Heart left ventricle (tissue), 13 donors: ENCODE data around the gene ABCD1.

Experiments used
- POLR2A ChIP-seq, 2 donors: fragments of 450-650 bp; IDR thresholded peaks; one replicate each; pipeline ENCODE4 v1.6.1; 2017; ENCODE audit warnings: antibody characterized with exemption in 2 of 2, mild to moderate bottlenecking in 2 of 2, moderate library complexity in 2 of 2
- TF ChIP-seq, protein P1 (sequence below), 12 donors: fragments of 200-600 bp; sonication (generic) in 4 of 12; IDR thresholded peaks; one replicate each; pipeline versions ENCODE4 v1.5.0 to v1.8.0; 2018 to 2022; ENCODE audit warnings: antibody characterized with exemption in 12 of 12, mild to moderate bottlenecking in 5 of 12
- donor health status: ischemic (EF 13 %, LVEDD 7.1; RV severe dilation, severe dysfunction).
- donor health status: DM: no; HTN: yes; CAD: no.
- donor health status: DM: no; HTN: no; CAD: no.
- donor health status: ischemic (EF 25% LVEDD 6.9; RV normal size, moderate dysfunction).
- donor health status: ischemic (EF 25% LVEDD 5.7; RV mildly dilated, moderate dysfunction).
- donor health status: ischemic (EF 35%, LVEDD 5.7; RV mildly dilated, moderate dysfunction).
- donor health status: nonischemic (EF 11% LVEDD 7.7; RV severe dilation, severe dysfunction).
- donor health status: DM: yes; HTN: yes; CAD: no.
- donor health status: PGD.
- donor health status: ischemic (EF 29% LVEDD 5.4; RV normal size, mild dysfunction).
- donor health status: nonischemic (EF 23%, LVEDD 6.1; RV moderate dilation, normal function).

DNA sequence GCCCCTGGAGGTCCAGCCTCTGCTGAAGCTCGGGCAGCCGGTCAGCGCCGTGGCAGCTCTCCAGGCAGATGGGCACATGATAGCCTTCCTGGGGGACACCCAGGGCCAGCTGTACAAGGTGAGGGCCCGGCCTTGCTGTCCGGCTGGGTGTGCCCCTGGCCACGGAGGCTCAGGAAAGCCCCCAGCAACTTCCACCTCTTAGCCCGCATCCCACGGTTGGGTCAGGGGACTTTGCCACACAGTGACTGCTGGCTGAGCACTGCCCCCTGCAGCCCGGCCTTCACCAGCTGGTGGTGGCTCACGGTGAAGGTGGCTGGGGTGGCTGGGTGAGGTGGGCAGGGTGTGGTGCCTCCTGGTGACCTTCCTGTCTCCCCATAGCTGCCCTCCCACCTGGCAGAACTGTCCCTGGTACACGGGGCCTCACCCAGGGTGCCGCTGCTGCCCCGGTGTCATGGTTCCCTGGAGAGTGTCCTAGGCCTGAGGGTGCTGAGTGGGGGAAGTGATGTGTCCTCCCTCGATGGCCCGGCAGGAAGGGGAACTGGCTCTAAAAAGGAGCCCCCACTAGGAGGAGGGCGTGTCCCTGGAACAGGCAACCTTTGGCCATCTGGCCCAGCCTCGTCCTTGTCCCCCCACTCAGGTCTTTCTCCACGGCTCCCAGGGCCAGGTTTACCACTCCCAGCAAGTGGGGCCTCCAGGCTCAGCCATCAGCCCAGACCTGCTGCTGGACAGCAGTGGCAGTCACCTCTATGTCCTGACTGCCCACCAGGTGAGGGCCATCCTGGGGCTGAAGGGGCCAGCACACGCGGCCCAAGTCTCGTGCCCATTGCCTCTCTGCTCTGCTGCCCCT, 43.9 kb downstream of the ABCD1 start:
- TF ChIP-seq, protein P1, sequence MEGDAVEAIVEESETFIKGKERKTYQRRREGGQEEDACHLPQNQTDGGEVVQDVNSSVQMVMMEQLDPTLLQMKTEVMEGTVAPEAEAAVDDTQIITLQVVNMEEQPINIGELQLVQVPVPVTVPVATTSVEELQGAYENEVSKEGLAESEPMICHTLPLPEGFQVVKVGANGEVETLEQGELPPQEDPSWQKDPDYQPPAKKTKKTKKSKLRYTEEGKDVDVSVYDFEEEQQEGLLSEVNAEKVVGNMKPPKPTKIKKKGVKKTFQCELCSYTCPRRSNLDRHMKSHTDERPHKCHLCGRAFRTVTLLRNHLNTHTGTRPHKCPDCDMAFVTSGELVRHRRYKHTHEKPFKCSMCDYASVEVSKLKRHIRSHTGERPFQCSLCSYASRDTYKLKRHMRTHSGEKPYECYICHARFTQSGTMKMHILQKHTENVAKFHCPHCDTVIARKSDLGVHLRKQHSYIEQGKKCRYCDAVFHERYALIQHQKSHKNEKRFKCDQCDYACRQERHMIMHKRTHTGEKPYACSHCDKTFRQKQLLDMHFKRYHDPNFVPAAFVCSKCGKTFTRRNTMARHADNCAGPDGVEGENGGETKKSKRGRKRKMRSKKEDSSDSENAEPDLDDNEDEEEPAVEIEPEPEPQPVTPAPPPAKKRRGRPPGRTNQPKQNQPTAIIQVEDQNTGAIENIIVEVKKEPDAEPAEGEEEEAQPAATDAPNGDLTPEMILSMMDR (IDR thresholded peaks at IDR 0.05): no peak
- no peak for TF ChIP-seq POLR2A (IDR thresholded peaks at IDR 0.05)
